ENCODE results near the gene ABTB2.

Gene ABTB2

GRCh38 chr11:34317036-34317360, 40.8 kb downstream of the ABTB2 start:
- no peak for DNase-seq (ENCODE audit: low read depth in 2 of 3, low spot score in 2 of 3)

- DNase-seq (ENCODE audit: low read depth in 2 of 3, low spot score in 2 of 3): no peak
Observed at GRCh38 chr11:34316347-34317035, 41.3 kb downstream of the ABTB2 start.

- no peak for DNase-seq (ENCODE audit: low read depth in 2 of 3, low spot score in 2 of 3)
Observed at GRCh38 chr11:34315394-34315793, 42.4 kb downstream of the ABTB2 start.

GRCh38 chr11:34314936-34315335, 42.9 kb downstream of the ABTB2 start:
- DNase-seq (ENCODE audit: low read depth in 2 of 3, low spot score in 2 of 3): no peak

GRCh38 chr11:34314176-34314575, 43.6 kb downstream of the ABTB2 start:
- DNase-seq (ENCODE audit: low read depth in 2 of 3, low spot score in 2 of 3): no peak

- no peak for DNase-seq (ENCODE audit: low read depth in 2 of 3, low spot score in 2 of 3)
Observed at GRCh38 chr11:34313099-34313517, 44.7 kb downstream of the ABTB2 start.

GRCh38 chr11:34311126-34311525, 46.7 kb downstream of the ABTB2 start:
- DNase-seq (ENCODE audit: low read depth in 2 of 3, low spot score in 2 of 3): no peak

- DNase-seq (ENCODE audit: low read depth in 2 of 3, low spot score in 2 of 3): no peak
Observed at GRCh38 chr11:34309965-34310364, 47.8 kb downstream of the ABTB2 start.

GRCh38 chr11:34308913-34309585, 48.8 kb downstream of the ABTB2 start:
- no peak for DNase-seq (ENCODE audit: low read depth in 2 of 3, low spot score in 2 of 3)

GRCh38 chr11:34308049-34308912, 49.5 kb downstream of the ABTB2 start:
- no peak for DNase-seq (ENCODE audit: low read depth in 2 of 3, low spot score in 2 of 3)

- no peak for DNase-seq (ENCODE audit: low read depth in 2 of 3, low spot score in 2 of 3)
Observed at GRCh38 chr11:34305780-34306179, 52.0 kb downstream of the ABTB2 start.

GRCh38 chr11:34305193-34305592, 52.6 kb downstream of the ABTB2 start:
- no peak for DNase-seq (ENCODE audit: low read depth in 2 of 3, low spot score in 2 of 3)

GRCh38 chr11:34303028-34303570, 54.7 kb downstream of the ABTB2 start:
- DNase-seq (ENCODE audit: low read depth in 2 of 3, low spot score in 2 of 3): no peak

GRCh38 chr11:34302046-34302921, 55.5 kb downstream of the ABTB2 start:
- no peak for DNase-seq (ENCODE audit: low read depth in 2 of 3, low spot score in 2 of 3)

- DNase-seq (ENCODE audit: low read depth in 2 of 3, low spot score in 2 of 3): no peak
Observed at GRCh38 chr11:34300926-34301295, 56.9 kb downstream of the ABTB2 start.

- DNase-seq (ENCODE audit: low read depth in 2 of 3, low spot score in 2 of 3): no peak
Observed at GRCh38 chr11:34300026-34300925, 57.5 kb downstream of the ABTB2 start.

- DNase-seq (ENCODE audit: low read depth in 2 of 3, low spot score in 2 of 3): no peak
Observed at GRCh38 chr11:34299284-34299972, 58.4 kb downstream of the ABTB2 start.

- DNase-seq (ENCODE audit: low read depth in 2 of 3, low spot score in 2 of 3): no peak
Observed at GRCh38 chr11:34298871-34299270, 58.9 kb downstream of the ABTB2 start.

GRCh38 chr11:34296412-34296811, 61.4 kb downstream of the ABTB2 start:
- DNase-seq (ENCODE audit: low read depth in 2 of 3, low spot score in 2 of 3): no peak
